Osteocyte (in vitro differentiated cells): ENCODE data around the gene BLOC1S6. TPM values are rescaled to one million over a fixed set of nuclear protein-coding genes. Genes with fewer than 3 reads are reported as not detected.

ENCODE experiments used
- DNase-seq: peaks from one replicate; pipeline ENCODE4 v3.0.0; 2021; ENCODE audit warnings: mixed read lengths; ENCODE audit not compliant: unreplicated experiment; ENCODE audit errors: extremely low spot score
- H3K27ac Mint-ChIP-seq: one replicate; pipeline ENCODE4 v1.8.0; 2021; ENCODE audit warnings: mild to moderate bottlenecking, mixed read lengths; ENCODE audit not compliant: unreplicated experiment
- H3K27me3 Mint-ChIP-seq: one replicate; pipeline ENCODE4 v1.8.0; 2021; ENCODE audit warnings: mixed read lengths; ENCODE audit not compliant: unreplicated experiment
- H3K36me3 Mint-ChIP-seq: one replicate; pipeline ENCODE4 v1.8.0; 2021; ENCODE audit warnings: mixed read lengths; ENCODE audit not compliant: unreplicated experiment
- H3K4me1 Mint-ChIP-seq: one replicate; pipeline ENCODE4 v1.8.0; 2021; ENCODE audit warnings: mixed read lengths; ENCODE audit not compliant: unreplicated experiment
- H3K4me3 Mint-ChIP-seq: one replicate; pipeline ENCODE4 v1.8.0; 2021; ENCODE audit warnings: mild to moderate bottlenecking, moderate library complexity, mixed read lengths; ENCODE audit not compliant: unreplicated experiment
- H3K9me3 Mint-ChIP-seq: one replicate; pipeline ENCODE4 v1.8.0; 2021; ENCODE audit warnings: mixed read lengths; ENCODE audit not compliant: unreplicated experiment
- CTCF ChIP-seq: fragments of 200-600 bp; sonication (generic); IDR thresholded peaks from 2 replicates; pipeline ENCODE4 v1.5.0; 2021; ENCODE audit warnings: antibody characterized with exemption, mild to moderate bottlenecking, moderate library complexity
- total RNA-seq: library from RNA; stranded (reverse); gene quantifications from 2 replicates; pipeline ENCODE4 v1.2.1, GENCODE V29; 2021

BLOC1S6 gene
- total RNA-seq, 1 donor from 2014 or later = 49.7 TPM

- H3K36me3 Mint-ChIP-seq = peaks cover 4% of the 10 kb centered on the region
- peak overlapping the region; percentile 95 for H3K4me3 Mint-ChIP-seq
- no peaks in the 10 kb centered on the region for H3K27me3 Mint-ChIP-seq
- no peak for DNase-seq
- H3K4me1 Mint-ChIP-seq = peaks cover 36% of the 10 kb centered on the region
- peak overlapping the region; percentile 100 for H3K27ac Mint-ChIP-seq
- TF ChIP-seq CTCF = no peak
- no peaks in the 10 kb centered on the region for H3K9me3 Mint-ChIP-seq
Observed at GRCh38 chr15:45588219-45588875, 1.2 kb downstream of the BLOC1S6 start.

- peak overlapping the region; percentile 95 for H3K4me3 Mint-ChIP-seq
- H3K27ac Mint-ChIP-seq = peak overlapping the region; percentile 100
Observed at GRCh38 chr15:45589256-45589655, 2.1 kb downstream of the BLOC1S6 start.

GRCh38 chr15:45594319-45594718, 7.1 kb downstream of the BLOC1S6 start:
- Mint-ChIP-seq H3K9me3 (no peaks in the 10 kb centered on the region), H3K27ac (no peak overlapping the region), H3K27me3 (no peaks in the 10 kb centered on the region), H3K4me1 (peaks cover 15% of the 10 kb centered on the region), H3K4me3 (no peak overlapping the region), H3K36me3 (peaks cover 24% of the 10 kb centered on the region)
- no peak for TF ChIP-seq CTCF
- no peak for DNase-seq

More at GRCh38 chr15:45589256-45589655, 2.1 kb downstream of the BLOC1S6 start:
- no peak for DNase-seq
- no peaks in the 10 kb centered on the region for H3K27me3 Mint-ChIP-seq
- H3K4me1 Mint-ChIP-seq = peaks cover 36% of the 10 kb centered on the region
- H3K9me3 Mint-ChIP-seq = no peaks in the 10 kb centered on the region
- peaks cover 7% of the 10 kb centered on the region for H3K36me3 Mint-ChIP-seq
- TF ChIP-seq CTCF = no peak

GRCh38 chr15:45594835-45595530, 7.8 kb downstream of the BLOC1S6 start:
- Mint-ChIP-seq H3K27me3 (no peaks in the 10 kb centered on the region), H3K4me3 (no peak overlapping the region), H3K27ac (no peak overlapping the region), H3K36me3 (peaks cover 24% of the 10 kb centered on the region), H3K4me1 (peaks cover 10% of the 10 kb centered on the region), H3K9me3 (no peaks in the 10 kb centered on the region)
- TF ChIP-seq CTCF = no peak
- DNase-seq = no peak

GRCh38 chr15:45603881-45604280, 16.7 kb downstream of the BLOC1S6 start:
- DNase-seq = no peak
- Mint-ChIP-seq H3K27ac (no peak overlapping the region), H3K9me3 (no peaks in the 10 kb centered on the region), H3K4me3 (no peak overlapping the region), H3K27me3 (no peaks in the 10 kb centered on the region), H3K36me3 (peaks cover 17% of the 10 kb centered on the region), H3K4me1 (no peaks in the 10 kb centered on the region)
- no peak for TF ChIP-seq CTCF
